Panc1 (cell line): ENCODE measurements around the gene IFNAR2.

Experiments used
- CTCF ChIP-seq: fragments of 450-650 bp; IDR thresholded peaks from 2 replicates; pipeline ENCODE4 v1.5.1; 2017; ENCODE audit warnings: mild to moderate bottlenecking
- POLR2AphosphoS5 ChIP-seq: IDR thresholded peaks from 2 replicates; pipeline ENCODE4 v1.6.1; 2012; ENCODE audit warnings: mild to moderate bottlenecking, low read depth, low read length, moderate library complexity

- TF ChIP-seq CTCF: no peak
- TF ChIP-seq POLR2AphosphoS5: no peak
These were observed 7.0 kb downstream of the IFNAR2 start for GRCh38 chr21:33236766-33237165.
